GM21786 (cell line): ENCODE results near the gene CRACDL.

Source experiments
- ATAC-seq: cut with Tn5 transposase; IDR thresholded peaks from one replicate; pipeline ENCODE4 v1.9.1; 2021; ENCODE audit not compliant: unreplicated experiment

Gene CRACDL

DNA sequence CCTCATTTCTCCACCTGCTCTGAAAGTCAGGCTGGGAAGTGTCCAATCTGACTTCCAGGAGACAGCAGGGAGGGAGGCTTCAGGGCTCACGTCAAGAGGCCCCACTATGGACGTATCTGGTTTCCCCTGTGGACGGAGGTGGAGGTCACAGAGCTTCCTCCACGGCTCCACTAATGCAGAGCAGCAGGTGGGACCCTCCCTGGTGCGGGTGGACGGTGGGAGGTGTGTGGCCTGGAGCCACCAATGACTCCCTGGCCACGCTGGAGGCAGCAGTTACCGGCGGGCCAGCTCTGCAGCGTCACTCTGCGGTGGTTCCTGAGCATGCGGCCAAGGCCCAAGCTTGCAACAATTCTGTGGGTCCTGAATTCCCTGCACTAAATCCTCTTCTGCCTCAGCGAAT is 9.0 kb downstream of the CRACDL start:
- ATAC-seq = no peak

DNA sequence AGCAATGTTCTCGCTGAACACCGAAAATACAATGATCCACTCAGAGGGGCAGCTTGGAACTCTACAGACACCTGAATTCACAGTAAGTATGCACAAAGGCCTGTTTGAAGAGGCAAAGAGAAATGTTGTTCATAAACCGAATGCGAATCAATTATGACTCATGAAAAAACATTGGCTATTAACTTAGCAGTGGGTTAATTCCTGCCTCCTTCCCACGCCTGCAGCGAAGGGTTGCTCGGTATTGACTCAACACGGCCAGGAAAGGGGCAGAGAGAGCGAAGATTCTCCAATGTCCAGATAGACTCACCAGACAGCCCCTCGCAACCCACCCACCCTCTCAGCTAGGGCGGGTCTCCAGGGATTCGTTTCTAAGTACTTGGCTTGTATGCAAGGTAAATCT is 9.4 kb downstream of the CRACDL start:
- no peak for ATAC-seq

- no peak for ATAC-seq
Observed at GRCh38 chr2:98924910-98925309, 11.1 kb downstream of the CRACDL start.

DNA sequence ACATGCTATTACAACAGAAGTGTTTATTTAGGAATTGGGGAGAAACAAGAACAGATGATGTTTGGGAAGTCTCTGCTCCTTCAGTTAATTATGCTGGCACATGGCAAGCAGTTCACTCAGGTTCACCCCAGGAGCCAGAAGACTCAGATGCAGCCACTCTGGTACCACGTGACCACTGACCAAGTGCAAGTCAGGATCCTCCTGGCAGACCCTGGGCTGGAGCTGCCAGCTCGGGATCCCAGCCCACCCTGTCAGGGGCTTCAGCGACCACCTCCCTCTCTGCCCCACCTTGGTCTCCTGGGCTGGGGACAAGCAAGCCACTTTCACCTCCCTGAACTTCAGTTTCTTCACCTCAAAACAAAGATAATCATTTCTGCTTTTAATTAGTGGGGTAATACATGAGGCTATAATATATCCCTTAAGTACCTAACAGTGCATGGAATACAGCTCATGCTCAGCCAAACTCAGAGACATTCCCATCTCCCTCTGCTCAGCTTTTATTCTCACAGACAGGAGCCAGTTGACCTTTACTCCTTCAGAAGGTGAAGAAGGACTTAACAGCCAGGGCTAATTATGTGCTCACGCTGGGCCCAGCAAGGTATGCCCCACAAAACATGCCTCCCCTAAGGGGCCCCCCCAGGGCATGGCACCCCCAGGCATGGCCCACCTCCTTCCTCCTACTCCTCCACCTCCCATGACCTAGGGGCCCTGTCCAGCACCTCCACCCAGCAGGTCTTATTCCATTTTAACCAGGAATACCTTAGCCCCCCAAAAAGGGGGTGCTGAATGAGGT is 11.8 kb downstream of the CRACDL start:
- ATAC-seq = no peak

- no peak for ATAC-seq
Observed at GRCh38 chr2:98923244-98923940, 12.6 kb downstream of the CRACDL start.

DNA sequence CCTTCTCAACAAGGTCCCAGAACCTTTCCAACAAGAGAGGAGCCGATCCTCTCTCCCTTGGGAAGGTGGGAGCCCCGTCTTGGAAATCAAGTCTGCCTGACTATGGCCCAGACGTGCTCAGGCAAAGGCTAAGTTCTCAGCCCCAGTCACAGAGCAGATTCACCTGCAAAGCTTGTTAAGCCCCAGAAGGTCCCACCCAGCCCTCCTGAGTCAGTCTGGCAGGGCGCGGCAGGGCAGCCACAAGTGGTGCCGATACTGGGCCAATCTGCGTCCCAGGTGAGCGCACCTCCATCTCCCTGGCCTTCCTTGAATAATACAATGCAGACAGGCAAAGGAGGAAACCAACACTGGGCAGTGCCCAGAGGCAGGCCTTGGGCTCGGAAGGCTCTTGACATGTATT is 15.0 kb downstream of the CRACDL start:
- ATAC-seq = no peak

- no peak for ATAC-seq
Observed at GRCh38 chr2:98917031-98917471, 19.0 kb downstream of the CRACDL start.

- ATAC-seq = no peak
Observed at GRCh38 chr2:98915751-98916358, 20.2 kb downstream of the CRACDL start.

DNA sequence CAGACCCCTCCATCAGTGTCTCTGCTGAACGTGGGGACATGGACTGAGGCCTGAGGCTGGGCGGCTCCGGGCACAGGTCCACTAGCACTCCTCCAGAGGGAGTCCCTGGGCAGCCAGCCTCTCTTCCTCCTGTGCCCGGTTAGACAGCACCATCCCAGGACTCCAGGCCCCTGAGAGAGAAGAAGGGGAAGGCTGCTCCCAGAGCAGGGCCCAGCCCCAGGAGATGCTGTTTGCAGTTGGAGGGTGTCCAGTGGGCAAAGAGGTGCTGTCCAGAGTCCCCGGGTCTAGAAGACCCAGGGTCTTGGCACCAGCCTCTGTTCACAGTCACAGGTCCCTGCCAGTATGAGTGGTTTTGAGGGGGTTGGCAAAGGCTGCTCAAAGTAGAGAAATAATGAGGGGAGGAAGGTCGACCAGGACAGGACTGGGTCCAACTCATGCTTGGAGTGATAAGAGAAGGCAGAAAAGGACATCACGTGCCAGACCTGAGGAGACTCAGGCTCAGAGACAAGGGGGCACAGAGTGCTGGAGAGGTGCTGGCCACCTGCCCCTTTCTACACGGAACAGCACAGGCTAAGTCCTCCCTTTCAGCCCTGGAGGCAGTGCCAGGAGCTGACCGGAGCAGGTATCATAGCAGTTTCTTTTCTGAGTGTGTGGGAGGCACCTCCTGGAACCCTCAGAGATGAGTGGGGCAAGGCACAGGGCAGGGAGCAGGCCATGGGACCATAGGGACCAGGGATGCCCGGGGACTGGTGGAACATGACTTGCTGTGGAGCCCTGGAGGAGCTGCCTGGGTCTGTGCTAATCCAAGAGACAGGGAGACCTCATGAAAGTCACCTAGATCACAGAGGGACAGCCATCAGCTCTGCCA is 21.1 kb downstream of the CRACDL start:
- no peak for ATAC-seq

- no peak for ATAC-seq
Observed at GRCh38 chr2:98913916-98914712, 21.9 kb downstream of the CRACDL start.

DNA sequence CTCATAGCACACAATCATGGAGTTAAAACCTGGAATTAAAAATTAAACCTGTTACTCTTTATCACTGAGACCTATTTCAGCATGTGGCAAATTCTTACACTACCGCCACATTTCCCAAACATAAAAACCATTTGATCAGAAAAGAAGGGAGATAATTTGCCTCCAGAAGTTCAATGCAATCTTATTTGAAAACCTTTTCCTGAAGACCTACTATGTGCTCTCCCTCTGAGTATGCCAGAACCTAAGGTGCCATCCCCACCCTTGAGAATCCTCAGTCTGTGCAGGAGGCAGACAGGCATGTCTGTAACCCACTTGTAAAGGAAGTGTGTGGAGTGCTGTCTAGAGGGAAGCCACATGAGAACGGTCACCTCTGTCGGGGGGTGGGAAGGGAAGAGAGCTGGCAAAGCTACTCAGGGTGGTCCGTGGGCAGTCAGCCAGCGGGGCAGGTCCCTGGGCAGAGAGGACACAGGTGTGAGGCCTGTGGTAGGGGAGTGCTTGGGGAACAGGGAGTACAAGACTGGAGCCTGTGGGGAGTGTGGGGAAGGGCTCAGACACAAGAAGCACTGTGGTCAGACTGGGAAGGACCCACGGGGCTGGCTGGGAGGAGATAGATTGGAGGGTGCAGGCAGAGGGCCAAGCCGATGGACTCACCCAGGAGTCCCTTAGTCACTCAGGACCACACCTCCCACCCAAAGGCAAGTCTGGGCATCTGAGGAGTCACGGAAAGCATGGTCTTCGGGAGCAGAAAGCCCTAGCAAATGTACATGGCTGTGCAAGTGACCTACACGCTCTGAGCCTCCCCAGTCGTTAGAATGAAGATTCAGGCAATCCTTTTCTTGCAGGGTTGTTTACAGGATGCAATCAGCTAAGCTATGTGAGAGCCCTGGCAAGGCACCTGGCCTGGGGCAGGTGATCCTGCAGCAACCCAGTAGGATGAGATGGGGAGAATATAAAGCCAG is 22.8 kb downstream of the CRACDL start:
- no peak for ATAC-seq

DNA sequence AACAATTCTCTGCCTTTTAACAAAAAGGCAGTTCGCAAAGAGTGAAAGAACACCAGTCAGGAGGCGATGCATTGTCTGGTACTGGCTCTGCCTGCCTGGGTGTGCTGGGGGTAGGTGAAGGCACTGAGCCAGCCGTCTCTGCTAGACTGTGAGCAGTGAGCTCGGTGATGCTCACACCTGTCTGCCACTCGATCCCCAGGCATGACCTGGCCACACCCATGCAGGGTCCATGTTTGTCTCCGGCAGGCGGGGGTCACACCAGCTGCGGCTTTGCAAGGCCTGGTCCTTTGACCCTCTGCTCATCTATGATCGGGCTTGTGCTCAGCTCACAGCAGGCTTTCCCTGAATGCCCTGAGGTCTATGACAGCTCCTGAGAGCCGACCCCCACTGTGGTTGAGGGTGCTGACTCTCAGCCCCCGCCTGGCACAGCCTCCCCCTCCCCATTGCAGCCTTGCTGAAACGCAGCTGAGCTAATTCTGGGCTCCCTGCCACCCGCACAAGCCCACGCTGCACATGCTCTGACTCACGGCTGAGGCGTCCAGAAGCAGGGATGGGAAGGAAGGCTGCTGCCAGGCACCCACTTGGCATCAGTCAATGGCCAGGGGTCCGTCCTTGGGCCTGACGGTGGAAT is 23.7 kb downstream of the CRACDL start:
- ATAC-seq = no peak

DNA sequence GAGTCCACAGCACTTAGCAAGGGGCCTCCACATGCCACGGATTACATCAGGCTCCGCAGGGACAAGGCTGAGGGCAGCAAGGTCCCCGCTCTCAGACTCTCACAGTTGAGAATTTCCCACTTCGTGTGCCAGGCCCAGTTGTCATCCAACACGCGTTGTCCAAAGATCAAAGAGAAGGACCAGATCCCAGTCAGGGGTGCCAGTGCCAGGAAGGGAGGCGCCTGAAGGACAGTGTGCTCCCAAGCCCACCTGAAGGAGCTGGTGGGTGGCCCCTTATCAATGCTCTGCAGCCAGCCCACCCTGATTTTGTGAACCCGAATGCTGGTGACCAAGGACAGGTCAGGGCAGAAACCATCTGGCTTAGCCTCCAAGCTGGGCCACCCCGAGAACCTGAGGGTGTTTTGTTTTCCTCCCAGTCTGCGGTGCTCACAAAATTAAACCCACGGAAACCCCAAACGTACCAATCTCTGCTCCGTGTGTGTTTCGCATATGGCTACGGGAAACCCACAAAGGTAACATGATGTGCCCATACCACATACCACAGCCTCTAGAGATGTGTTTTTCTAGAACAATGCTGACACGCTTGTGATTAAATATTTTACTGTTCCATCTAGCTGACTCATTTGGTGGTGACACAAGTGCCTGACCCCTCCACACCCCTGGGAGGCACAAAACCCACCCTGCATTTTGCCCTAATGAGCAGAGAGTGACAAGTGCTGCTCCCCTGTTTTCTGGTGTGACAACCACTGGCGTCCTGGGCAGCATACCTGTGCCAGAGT is 24.5 kb downstream of the CRACDL start:
- no peak for ATAC-seq

DNA sequence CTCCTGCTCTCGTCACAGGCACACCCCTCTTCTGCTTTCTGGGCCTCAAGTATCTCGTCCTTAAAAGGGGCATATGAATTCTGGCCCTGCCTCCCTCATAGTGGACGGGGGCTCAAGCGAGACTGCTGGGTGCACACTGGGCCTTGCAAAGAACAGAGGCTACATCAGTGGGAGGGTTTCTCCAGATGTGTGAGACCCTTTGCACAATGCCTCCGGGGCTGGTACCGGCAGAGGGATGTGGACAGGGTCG is 25.0 kb downstream of the CRACDL start:
- no peak for ATAC-seq

- no peak for ATAC-seq
Observed at GRCh38 chr2:98910349-98911125, 25.5 kb downstream of the CRACDL start.

- ATAC-seq = peak; percentile 34
Observed at GRCh38 chr2:98909317-98910211, 26.5 kb downstream of the CRACDL start.
